ENCODE measurements around the gene PSMG3.

PSMG3 gene

GRCh38 chr7:1586827-1587705, 17.2 kb upstream of the PSMG3 start:
- no peaks in the 10 kb centered on the region for H3K36me3 ChIP-seq (ENCODE audit: low read length)
- H3K79me2 ChIP-seq (ENCODE audit: insufficient read depth, low read length) = no peaks in the 10 kb centered on the region
- H3K9me3 ChIP-seq (ENCODE audit: insufficient read depth, low read length) = no peaks in the 10 kb centered on the region
- H3K9me2 ChIP-seq (replicated peaks; ENCODE audit: insufficient read depth, low read length) = no peaks in the 10 kb centered on the region
- H3K27ac ChIP-seq (ENCODE audit: low read depth, low read length) = no peak overlapping the region
- no peaks in the 10 kb centered on the region for H3F3A ChIP-seq (ENCODE audit: insufficient read depth)
- H3K27me3 ChIP-seq (ENCODE audit: low read length) = no peaks in the 10 kb centered on the region
- no peak overlapping the region for H3K4me2 ChIP-seq (ENCODE audit: low read depth, low read length, poor library complexity, severe bottlenecking)
- H3K4me3 ChIP-seq (ENCODE audit: insufficient read depth, low read length, poor library complexity, severe bottlenecking) = no peak overlapping the region
- TF ChIP-seq EZH2phosphoT487 (conservative IDR thresholded peaks at IDR 0.05; ENCODE audit: low read length) (no peak), CTCF (IDR thresholded peaks at IDR 0.05; ENCODE audit: insufficient read depth, low read length, poor library complexity, severe bottlenecking) (no peak)
- H2AFZ ChIP-seq (ENCODE audit: low read depth, low read length, severe bottlenecking) = no peak overlapping the region
- no peaks in the 10 kb centered on the region for H4K20me1 ChIP-seq (ENCODE audit: low read depth, low read length)
- H3K9ac ChIP-seq (ENCODE audit: low read length) = no peak overlapping the region

GRCh38 chr7:1586126-1586826, 16.4 kb upstream of the PSMG3 start:
- H3K9ac ChIP-seq (ENCODE audit: low read length) = no peak overlapping the region

GRCh38 chr7:1585142-1585981, 15.5 kb upstream of the PSMG3 start:
- H3K36me3 ChIP-seq (ENCODE audit: low read length) = no peaks in the 10 kb centered on the region
- H2AFZ ChIP-seq (ENCODE audit: low read depth, low read length, severe bottlenecking) = no peak overlapping the region
- no peaks in the 10 kb centered on the region for H4K20me1 ChIP-seq (ENCODE audit: low read depth, low read length)
- TF ChIP-seq CTCF (IDR thresholded peaks at IDR 0.05; ENCODE audit: insufficient read depth, low read length, poor library complexity, severe bottlenecking) (no peak), EZH2phosphoT487 (conservative IDR thresholded peaks at IDR 0.05; ENCODE audit: low read length) (no peak)
- no peaks in the 10 kb centered on the region for H3K79me2 ChIP-seq (ENCODE audit: insufficient read depth, low read length)
- no peaks in the 10 kb centered on the region for H3K9me2 ChIP-seq (replicated peaks; ENCODE audit: insufficient read depth, low read length)
- no peaks in the 10 kb centered on the region for H3F3A ChIP-seq (ENCODE audit: insufficient read depth)
- no peak overlapping the region for H3K4me2 ChIP-seq (ENCODE audit: low read depth, low read length, poor library complexity, severe bottlenecking)
- no peak overlapping the region for H3K4me3 ChIP-seq (ENCODE audit: insufficient read depth, low read length, poor library complexity, severe bottlenecking)
- H3K27me3 ChIP-seq (ENCODE audit: low read length) = no peaks in the 10 kb centered on the region
- H3K9me3 ChIP-seq (ENCODE audit: insufficient read depth, low read length) = no peaks in the 10 kb centered on the region
- H3K27ac ChIP-seq (ENCODE audit: low read depth, low read length) = no peak overlapping the region
- no peak overlapping the region for H3K9ac ChIP-seq (ENCODE audit: low read length)

More at GRCh38 chr7:1586126-1586826, 16.4 kb upstream of the PSMG3 start:
- no peaks in the 10 kb centered on the region for H3K9me2 ChIP-seq (replicated peaks; ENCODE audit: insufficient read depth, low read length)
- no peak overlapping the region for H3K4me2 ChIP-seq (ENCODE audit: low read depth, low read length, poor library complexity, severe bottlenecking)
- no peaks in the 10 kb centered on the region for H3K27me3 ChIP-seq (ENCODE audit: low read length)
- H3K9me3 ChIP-seq (ENCODE audit: insufficient read depth, low read length) = no peaks in the 10 kb centered on the region
- no peak overlapping the region for H3K27ac ChIP-seq (ENCODE audit: low read depth, low read length)
- no peak for TF ChIP-seq EZH2phosphoT487 (conservative IDR thresholded peaks at IDR 0.05; ENCODE audit: low read length)
- TF ChIP-seq CTCF (IDR thresholded peaks at IDR 0.05; ENCODE audit: insufficient read depth, low read length, poor library complexity, severe bottlenecking) = no peak
- no peaks in the 10 kb centered on the region for H4K20me1 ChIP-seq (ENCODE audit: low read depth, low read length)
- no peak overlapping the region for H2AFZ ChIP-seq (ENCODE audit: low read depth, low read length, severe bottlenecking)
- no peaks in the 10 kb centered on the region for H3F3A ChIP-seq (ENCODE audit: insufficient read depth)
- H3K79me2 ChIP-seq (ENCODE audit: insufficient read depth, low read length) = no peaks in the 10 kb centered on the region
- H3K4me3 ChIP-seq (ENCODE audit: insufficient read depth, low read length, poor library complexity, severe bottlenecking) = no peak overlapping the region
- H3K36me3 ChIP-seq (ENCODE audit: low read length) = no peaks in the 10 kb centered on the region
